Rectal smooth muscle tissue (tissue), 1 donor: Measurements from ENCODE around the gene COX17.
A peak's percentile ranks its signal among the peaks of the same experiment; 100 is the strongest.
"Not testable (repeated sequence)": the region's sequence is repeated elsewhere in the genome, so short reads cannot be mapped to it uniquely, and the experiment has no call there.

Source experiments
- H3K27ac ChIP-seq: one replicate; pipeline ENCODE4 v1.7.0; 2013; ENCODE audit warnings: low read depth, low read length, inconsistent platforms
- H3K27me3 ChIP-seq: one replicate; pipeline ENCODE4 v1.7.0; 2013; ENCODE audit warnings: low read length; ENCODE audit not compliant: control insufficient read depth, insufficient read depth
- H3K36me3 ChIP-seq: one replicate; pipeline ENCODE4 v1.7.0; 2013; ENCODE audit warnings: low read length; ENCODE audit not compliant: control insufficient read depth, insufficient read depth
- H3K4me1 ChIP-seq: one replicate; pipeline ENCODE4 v1.7.0; 2013; ENCODE audit warnings: low read length; ENCODE audit not compliant: control insufficient read depth, insufficient read depth
- H3K4me3 ChIP-seq: one replicate; pipeline ENCODE4 v1.7.0; 2013; ENCODE audit warnings: low read length
- H3K9ac ChIP-seq: one replicate; pipeline ENCODE4 v1.7.0; 2013; ENCODE audit warnings: low read length

COX17 gene

DNA sequence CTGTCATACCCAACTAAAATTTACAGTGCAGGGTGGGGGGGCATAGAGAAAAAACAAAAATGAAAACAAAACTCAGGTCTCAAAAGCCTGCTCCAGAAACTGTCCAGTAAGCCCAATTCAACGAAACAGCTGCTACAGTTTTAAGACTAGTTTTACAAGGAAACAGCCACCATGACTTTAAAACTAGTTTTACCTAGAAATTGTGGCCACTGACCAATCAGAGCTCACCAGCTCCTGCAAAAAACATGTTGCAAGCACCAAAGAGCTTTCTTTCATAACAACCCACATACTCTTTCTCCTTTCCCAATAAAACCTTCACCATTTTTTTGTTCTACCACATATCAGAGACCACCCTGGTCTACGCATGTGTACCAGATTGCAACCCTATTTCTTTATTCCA lies 18.3 kb upstream of the COX17 start:
- H3K27me3 ChIP-seq = no peaks in the 10 kb centered on the region
- H3K9ac ChIP-seq = no peak overlapping the region
- H3K36me3 ChIP-seq = no peaks in the 10 kb centered on the region
- H3K4me3 ChIP-seq = no peak overlapping the region
- H3K27ac ChIP-seq = no peak overlapping the region
- no peaks in the 10 kb centered on the region for H3K4me1 ChIP-seq

DNA sequence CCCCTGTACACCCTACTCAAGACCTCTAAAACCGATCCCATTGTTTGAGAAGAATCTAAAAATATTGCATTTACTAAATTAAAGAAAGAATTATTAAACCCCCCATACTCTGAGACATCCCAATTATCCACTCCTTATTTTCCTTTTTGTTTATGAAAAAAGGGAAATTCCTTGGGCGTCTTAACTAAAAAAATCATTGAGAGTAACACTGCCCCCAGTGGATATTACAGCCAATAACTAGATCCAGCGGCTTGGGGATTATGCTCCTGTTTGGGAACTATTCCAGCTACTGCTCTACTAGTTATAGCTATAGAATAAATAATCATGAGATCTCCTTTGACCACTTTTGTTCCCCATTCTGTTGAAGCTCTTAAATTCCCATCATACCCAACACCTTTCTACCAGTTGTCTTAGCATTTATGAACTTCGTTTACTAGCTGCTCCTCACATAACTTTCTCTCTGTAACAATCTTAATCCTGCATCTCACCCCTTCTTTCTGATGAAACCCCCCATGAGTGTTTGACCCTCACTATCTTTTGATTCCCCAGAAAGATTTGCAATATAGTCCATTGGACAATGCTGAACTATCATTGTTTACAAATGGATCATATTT lies 12.9 kb upstream of the COX17 start:
- Histone ChIP-seq H3K4me3 (no peak overlapping the region), H3K27me3 (no peaks in the 10 kb centered on the region), H3K36me3 (no peaks in the 10 kb centered on the region), H3K27ac (no peak overlapping the region), H3K4me1 (no peaks in the 10 kb centered on the region), H3K9ac (no peak overlapping the region)

DNA sequence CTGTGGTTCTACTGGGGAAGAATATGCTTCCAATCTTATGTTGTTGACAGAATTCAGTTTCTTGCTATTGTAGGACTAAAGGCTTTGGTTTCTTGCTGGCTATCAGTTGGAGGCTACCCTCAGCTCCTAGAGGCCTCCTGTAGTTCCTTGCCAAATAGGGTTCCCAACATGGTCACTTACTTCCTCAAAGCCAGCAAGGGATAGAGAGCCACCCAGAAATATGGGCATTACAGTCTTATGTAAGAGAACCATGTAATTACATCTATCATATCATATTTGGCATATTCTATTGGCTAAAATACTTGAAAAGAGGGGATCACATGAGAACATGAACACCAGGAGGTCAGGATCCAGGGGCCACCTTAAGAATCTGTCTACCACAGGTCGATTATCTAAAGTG lies 6.2 kb upstream of the COX17 start:
- no peak overlapping the region for H3K4me3 ChIP-seq
- H3K36me3 ChIP-seq = no peaks in the 10 kb centered on the region
- no peak overlapping the region for H3K27ac ChIP-seq
- H3K27me3 ChIP-seq = no peaks in the 10 kb centered on the region
- no peak overlapping the region for H3K9ac ChIP-seq
- H3K4me1 ChIP-seq = no peaks in the 10 kb centered on the region

DNA sequence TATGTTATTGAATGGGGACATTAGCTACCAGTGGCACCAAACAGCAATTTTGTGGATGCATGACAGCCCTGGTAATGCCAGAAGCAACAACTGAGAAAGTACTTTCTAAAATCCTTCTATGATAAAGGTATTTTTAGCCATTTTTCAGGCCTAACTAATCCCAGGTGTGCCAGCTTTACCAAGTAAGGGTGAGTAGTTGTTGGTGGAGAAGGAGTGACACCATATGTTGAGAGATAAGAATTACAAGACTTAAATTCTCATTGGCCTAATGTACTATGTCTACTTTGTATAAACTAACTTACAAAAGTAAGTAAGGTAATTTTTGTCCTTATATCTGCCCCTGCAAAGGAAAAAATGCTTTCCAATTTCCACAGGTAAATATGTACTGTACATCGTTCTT lies 4.1 kb upstream of the COX17 start:
- H3K27me3 ChIP-seq = no peaks in the 10 kb centered on the region
- no peak overlapping the region for H3K27ac ChIP-seq
- no peak overlapping the region for H3K9ac ChIP-seq
- H3K4me3 ChIP-seq = no peak overlapping the region
- H3K4me1 ChIP-seq = peaks cover 4% of the 10 kb centered on the region
- H3K36me3 ChIP-seq = no peaks in the 10 kb centered on the region

DNA sequence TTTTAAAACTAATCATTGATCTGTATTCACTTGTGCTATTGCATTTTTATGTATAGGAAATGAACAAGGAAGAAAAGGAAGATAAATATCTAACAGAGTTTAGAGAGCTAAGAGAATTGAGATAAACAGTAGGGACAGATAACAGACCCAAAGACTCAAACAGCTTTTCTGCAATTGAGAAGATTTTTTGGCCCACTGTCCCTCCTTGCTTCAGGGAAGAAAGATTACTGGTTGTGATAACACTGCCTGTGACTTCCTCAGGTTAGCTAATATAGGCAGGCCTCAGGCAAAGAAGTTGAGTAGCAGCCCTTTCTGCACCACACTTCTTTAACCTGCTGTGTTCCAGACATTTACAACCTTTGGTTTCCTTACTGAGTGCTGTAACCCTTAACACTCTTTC lies 2.7 kb upstream of the COX17 start:
- Histone ChIP-seq H3K27me3 (no peaks in the 10 kb centered on the region), H3K36me3 (no peaks in the 10 kb centered on the region), H3K4me1 (peaks cover 10% of the 10 kb centered on the region), H3K4me3 (no peak overlapping the region), H3K27ac (no peak overlapping the region), H3K9ac (no peak overlapping the region)

DNA sequence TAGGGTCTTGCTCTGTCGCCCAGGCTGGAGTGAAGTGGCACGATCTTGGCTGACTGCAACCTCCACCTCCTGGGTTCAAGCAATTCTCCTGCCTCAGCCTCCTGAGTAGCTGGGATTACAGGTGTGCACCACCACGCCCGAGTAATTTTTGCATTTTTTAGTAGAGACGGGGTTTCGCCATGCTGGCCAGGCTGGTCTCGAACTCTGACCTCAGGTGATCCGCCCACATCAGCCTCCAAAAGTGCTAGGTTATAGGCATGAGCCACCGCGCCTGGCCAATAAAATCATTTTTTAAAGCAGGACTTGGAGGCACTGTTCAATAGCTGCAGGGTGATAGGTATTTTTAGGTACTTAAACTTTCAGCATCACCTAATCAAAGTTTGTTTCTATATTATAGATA lies 1.0 kb upstream of the COX17 start:
- H3K36me3 ChIP-seq, H3K4me3 ChIP-seq, H3K27me3 ChIP-seq, H3K27ac ChIP-seq, H3K9ac ChIP-seq: not testable (repeated sequence)
- peaks cover 10% of the 10 kb centered on the region for H3K4me1 ChIP-seq

DNA sequence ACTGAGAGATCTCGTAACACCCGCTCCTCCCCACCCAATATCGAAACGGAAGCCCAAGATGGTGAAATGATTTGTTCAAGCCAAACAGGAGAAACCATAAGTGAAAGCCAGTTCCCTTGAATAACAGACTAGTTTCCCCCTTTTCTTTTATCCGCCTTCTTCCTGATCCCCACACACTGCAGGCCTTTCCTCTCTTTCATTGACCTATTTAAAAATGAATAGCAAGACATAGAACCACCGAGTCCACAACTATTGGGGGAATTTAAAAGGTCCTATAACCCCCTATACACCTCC lies 382 bp upstream of the COX17 start:
- peaks cover 8% of the 10 kb centered on the region for H3K36me3 ChIP-seq
- no peaks in the 10 kb centered on the region for H3K27me3 ChIP-seq
- H3K9ac ChIP-seq = peak overlapping the region; percentile 22
- H3K4me1 ChIP-seq = peaks cover 10% of the 10 kb centered on the region
- H3K27ac ChIP-seq = peak overlapping the region; percentile 92
- peak overlapping the region; percentile 80 for H3K4me3 ChIP-seq

DNA sequence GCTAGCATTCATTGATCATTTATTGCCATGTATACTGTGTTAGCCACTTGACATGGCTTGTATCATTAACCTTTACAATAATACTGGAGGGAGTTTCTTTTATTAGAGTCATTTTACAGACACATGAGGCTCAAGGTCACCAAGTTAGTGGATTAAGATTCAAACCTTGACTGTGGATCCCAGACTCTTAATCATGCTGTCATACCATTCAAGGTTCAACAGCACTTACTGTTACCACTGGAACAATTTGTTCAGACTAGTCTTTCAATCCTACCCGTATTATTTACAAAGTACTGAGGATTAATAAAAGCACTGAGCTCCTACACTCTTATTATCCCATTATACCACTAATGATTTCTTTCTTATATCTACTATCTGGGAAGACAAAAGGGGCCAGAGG lies 1.2 kb downstream of the COX17 start:
- Histone ChIP-seq H3K27me3 (no peaks in the 10 kb centered on the region), H3K9ac (peak overlapping the region; percentile 62), H3K4me1 (peaks cover 10% of the 10 kb centered on the region), H3K36me3 (peaks cover 12% of the 10 kb centered on the region), H3K27ac (peak overlapping the region; percentile 92), H3K4me3 (peak overlapping the region; percentile 80)

DNA sequence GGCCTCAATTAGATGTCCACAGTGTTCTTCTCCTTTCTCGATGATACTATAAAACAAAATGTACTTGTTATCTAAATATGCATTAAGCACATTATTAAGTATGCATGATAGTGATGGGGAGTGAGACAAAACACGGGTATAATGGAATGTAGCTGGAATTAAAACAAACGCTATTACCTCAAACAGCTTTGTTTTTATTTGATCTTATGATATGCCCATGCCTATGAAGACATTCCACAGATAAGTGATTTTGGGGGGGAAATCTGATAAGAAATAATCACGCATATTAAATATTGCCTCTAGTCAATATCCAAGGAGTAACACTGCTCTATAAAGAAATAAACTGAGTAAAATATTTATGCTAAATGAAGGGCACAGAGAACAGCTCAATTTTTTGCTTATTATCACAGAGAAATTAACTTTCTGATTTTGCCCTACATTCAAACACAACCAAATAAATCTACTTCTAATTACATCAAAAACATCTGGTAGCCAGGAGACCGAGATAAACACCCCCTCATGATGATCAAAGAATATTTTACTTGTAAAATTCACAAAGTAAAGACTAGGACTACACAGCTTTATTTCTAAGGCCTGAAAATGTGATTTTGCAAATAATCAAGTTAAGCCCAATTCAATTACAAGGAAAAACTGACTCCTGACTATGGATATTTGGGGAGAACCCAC lies 1.9 kb downstream of the COX17 start:
- Histone ChIP-seq H3K9ac (no peak overlapping the region), H3K4me1 (peaks cover 10% of the 10 kb centered on the region), H3K4me3 (peak overlapping the region; percentile 80), H3K27ac (no peak overlapping the region), H3K36me3 (peaks cover 12% of the 10 kb centered on the region), H3K27me3 (no peaks in the 10 kb centered on the region)

DNA sequence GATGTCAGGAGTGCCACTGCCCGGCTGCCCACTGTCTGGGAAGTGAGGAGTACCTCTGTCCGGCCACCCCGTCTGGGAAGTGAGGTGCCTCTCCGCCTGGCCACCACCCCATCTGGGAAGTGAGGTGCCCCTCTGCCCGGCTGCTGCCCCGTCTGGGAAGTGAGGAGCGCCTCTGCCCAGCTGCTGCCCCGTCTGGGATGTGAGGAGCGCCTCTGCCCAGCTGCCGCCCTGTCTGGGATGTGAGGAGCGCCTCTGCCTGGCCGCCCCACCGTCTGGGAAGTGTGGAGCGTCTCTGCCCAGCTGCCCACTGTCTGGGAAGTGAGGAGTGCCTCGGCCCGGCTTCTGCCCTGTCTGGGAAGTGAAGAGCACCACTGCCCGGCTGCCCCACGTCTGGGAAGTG lies 3.3 kb downstream of the COX17 start:
- Histone ChIP-seq H3K4me3 (no peak overlapping the region), H3K4me1 (peaks cover 10% of the 10 kb centered on the region)

DNA sequence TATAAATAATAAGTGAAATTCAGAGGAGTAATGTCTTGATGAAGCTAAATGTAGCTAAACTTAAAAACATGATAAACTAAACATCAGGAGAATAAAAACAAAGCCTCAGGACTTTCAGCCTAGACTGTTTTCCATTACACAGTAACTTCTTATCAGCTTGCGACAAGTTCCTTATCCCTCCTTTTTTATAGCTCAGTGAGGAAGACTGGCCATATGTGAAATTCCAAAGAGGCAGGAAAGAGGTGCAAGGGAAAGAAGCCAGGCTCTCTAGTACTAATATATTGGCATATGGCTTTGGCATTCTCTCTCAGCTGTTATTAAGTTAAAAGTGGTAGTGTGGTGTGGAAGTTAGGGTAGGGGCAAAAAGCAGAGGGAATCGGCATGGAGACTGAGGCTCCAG lies 4.4 kb downstream of the COX17 start:
- Histone ChIP-seq H3K27ac (no peak overlapping the region), H3K9ac (no peak overlapping the region), H3K36me3 (peaks cover 12% of the 10 kb centered on the region), H3K4me1 (peaks cover 10% of the 10 kb centered on the region), H3K4me3 (no peak overlapping the region), H3K27me3 (no peaks in the 10 kb centered on the region)

More for the DNA sequence above, 3.3 kb downstream of the COX17 start:
- H3K27ac ChIP-seq = no peak overlapping the region
- H3K9ac ChIP-seq = no peak overlapping the region
- H3K36me3 ChIP-seq = peaks cover 12% of the 10 kb centered on the region
- H3K27me3 ChIP-seq = no peaks in the 10 kb centered on the region

DNA sequence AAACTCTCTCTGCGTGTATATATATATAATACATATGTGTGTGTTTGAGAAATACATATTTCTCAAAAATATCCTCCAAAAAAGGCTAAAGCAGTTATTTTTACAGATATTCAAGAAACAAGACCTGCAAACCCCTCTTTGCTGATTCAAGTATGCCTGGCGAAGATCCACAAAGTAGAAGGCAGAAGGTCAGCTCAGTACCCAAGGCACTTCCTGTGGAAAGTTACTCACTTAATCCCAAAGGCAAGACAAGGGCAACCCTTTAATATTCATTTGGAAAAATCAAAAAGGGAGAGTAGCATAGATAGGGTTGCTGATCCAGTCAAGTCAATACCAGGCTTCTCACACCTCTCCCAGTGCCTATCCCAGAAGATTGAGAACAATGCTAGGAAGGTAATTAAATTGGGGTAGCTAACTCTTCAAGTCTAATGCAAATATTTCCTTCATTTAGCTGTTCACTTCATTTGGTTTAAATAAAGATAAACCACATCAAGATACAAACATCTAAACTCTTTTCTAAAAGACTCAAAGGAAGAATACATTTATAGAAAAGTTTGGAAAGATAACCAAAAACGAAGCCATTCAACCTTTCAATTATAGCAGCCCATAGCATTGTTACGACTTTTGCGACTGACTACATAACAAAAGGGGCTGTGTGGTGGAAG lies 7.2 kb downstream of the COX17 start:
- Histone ChIP-seq H3K4me3 (no peak overlapping the region), H3K36me3 (peaks cover 12% of the 10 kb centered on the region), H3K9ac (no peak overlapping the region), H3K27ac (no peak overlapping the region), H3K4me1 (peaks cover 4% of the 10 kb centered on the region), H3K27me3 (no peaks in the 10 kb centered on the region)
